Measurements from ENCODE around the gene SFI1. TPM values are rescaled to one million over a fixed set of nuclear protein-coding genes. Genes with fewer than 3 reads are reported as not detected.

SFI1 gene
- total RNA-seq, 1 donor from 2014 or later, result 38.0 TPM

GRCh38 chr22:31451709-31452571 is 44.4 kb upstream of the SFI1 start:
- no peaks in the 10 kb centered on the region for H3K4me1 ChIP-seq
- H3K9me3 ChIP-seq, result no peaks in the 10 kb centered on the region
- no peak overlapping the region for H3K27ac ChIP-seq
- H3K4me3 ChIP-seq, result no peak overlapping the region
- ATAC-seq (peak; percentile 77), DNase-seq (no peak)
- intact Hi-C loops (cut with DNase I), result no loop called here
- no peaks in the 10 kb centered on the region for H3K27me3 ChIP-seq
- TF ChIP-seq, protein P1, sequence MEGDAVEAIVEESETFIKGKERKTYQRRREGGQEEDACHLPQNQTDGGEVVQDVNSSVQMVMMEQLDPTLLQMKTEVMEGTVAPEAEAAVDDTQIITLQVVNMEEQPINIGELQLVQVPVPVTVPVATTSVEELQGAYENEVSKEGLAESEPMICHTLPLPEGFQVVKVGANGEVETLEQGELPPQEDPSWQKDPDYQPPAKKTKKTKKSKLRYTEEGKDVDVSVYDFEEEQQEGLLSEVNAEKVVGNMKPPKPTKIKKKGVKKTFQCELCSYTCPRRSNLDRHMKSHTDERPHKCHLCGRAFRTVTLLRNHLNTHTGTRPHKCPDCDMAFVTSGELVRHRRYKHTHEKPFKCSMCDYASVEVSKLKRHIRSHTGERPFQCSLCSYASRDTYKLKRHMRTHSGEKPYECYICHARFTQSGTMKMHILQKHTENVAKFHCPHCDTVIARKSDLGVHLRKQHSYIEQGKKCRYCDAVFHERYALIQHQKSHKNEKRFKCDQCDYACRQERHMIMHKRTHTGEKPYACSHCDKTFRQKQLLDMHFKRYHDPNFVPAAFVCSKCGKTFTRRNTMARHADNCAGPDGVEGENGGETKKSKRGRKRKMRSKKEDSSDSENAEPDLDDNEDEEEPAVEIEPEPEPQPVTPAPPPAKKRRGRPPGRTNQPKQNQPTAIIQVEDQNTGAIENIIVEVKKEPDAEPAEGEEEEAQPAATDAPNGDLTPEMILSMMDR (IDR thresholded peaks at IDR 0.05), result peak; percentile 41
- H3K36me3 ChIP-seq, result peaks cover 53% of the 10 kb centered on the region

GRCh38 chr22:31461699-31462098 is 34.6 kb upstream of the SFI1 start:
- Histone ChIP-seq H3K27me3 (no peaks in the 10 kb centered on the region), H3K27ac (no peak overlapping the region), H3K36me3 (peaks cover 83% of the 10 kb centered on the region), H3K4me1 (no peaks in the 10 kb centered on the region), H3K4me3 (no peak overlapping the region), H3K9me3 (no peaks in the 10 kb centered on the region)
- intact Hi-C loops (cut with DNase I), result no loop called here
- no peak for ATAC-seq
- no peak for DNase-seq
- TF ChIP-seq, protein P1 (IDR thresholded peaks at IDR 0.05), result no peak

GRCh38 chr22:31465307-31465706 is 31.0 kb upstream of the SFI1 start:
- Histone ChIP-seq H3K27ac (no peak overlapping the region), H3K4me1 (no peaks in the 10 kb centered on the region), H3K4me3 (no peak overlapping the region), H3K27me3 (no peaks in the 10 kb centered on the region), H3K9me3 (no peaks in the 10 kb centered on the region), H3K36me3 (peaks cover 79% of the 10 kb centered on the region)
- no peak for ATAC-seq
- intact Hi-C loops (cut with DNase I), result no loop called here
- TF ChIP-seq, protein P1 (IDR thresholded peaks at IDR 0.05), result no peak
- no peak for DNase-seq

- DNase-seq (no peak), ATAC-seq (no peak)
- H3K27ac ChIP-seq, result no peak overlapping the region
Measured at GRCh38 chr22:31474743-31475142, 21.6 kb upstream of the SFI1 start.

DNA sequence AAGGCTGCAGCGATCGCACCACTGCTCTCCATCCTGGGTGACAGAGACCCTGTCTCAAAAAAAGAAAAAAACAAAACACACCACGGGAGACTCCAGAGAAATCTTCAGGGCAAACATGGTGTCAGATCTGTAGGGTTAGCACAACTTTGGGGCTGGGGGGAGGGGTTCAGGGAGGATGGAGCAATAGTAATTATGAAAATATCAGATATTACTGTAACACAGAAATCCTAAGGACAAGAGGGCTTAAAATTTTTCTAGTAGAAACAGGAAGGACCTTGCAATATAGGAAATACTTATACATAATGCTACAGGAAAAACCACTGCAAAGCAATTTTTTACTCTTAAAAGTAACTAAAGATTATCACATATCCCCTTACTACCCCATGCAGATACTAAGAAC is 20.5 kb upstream of the SFI1 start:
- no peak for ATAC-seq
- H3K27me3 ChIP-seq, result no peaks in the 10 kb centered on the region
- TF ChIP-seq, protein P1 (IDR thresholded peaks at IDR 0.05), result no peak
- no peak overlapping the region for H3K4me3 ChIP-seq
- no peaks in the 10 kb centered on the region for H3K4me1 ChIP-seq
- H3K36me3 ChIP-seq, result peaks cover 20% of the 10 kb centered on the region
- H3K9me3 ChIP-seq, result no peaks in the 10 kb centered on the region
- no peak for DNase-seq
- intact Hi-C loops (cut with DNase I), result no loop called here
- H3K27ac ChIP-seq, result no peak overlapping the region

More at GRCh38 chr22:31474743-31475142, 21.6 kb upstream of the SFI1 start:
- intact Hi-C loops (cut with DNase I), result no loop called here
- no peaks in the 10 kb centered on the region for H3K4me1 ChIP-seq
- H3K27me3 ChIP-seq, result no peaks in the 10 kb centered on the region
- peaks cover 15% of the 10 kb centered on the region for H3K36me3 ChIP-seq
- no peak overlapping the region for H3K4me3 ChIP-seq
- TF ChIP-seq, protein P1 (IDR thresholded peaks at IDR 0.05), result no peak
- H3K9me3 ChIP-seq, result no peaks in the 10 kb centered on the region

Data from upper lobe of right lung (tissue), 1 donor.